SK-N-SH (cell line): Measurements from ENCODE around the gene INS. TPM values are rescaled to one million over a fixed set of nuclear protein-coding genes. Genes with fewer than 3 reads are reported as not detected.

ENCODE experiments used
- CTCF ChIA-PET: fragments of 300-600, 350-600 bp; formaldehyde crosslinking; extraction: SDS; loops from one replicate; lab custom pipeline; 2021; lab: Yijun Ruan, JAX
- POLR2A ChIA-PET: fragments of 350-600 bp; sonication (Branson Sonifier 250); formaldehyde crosslinking; extraction: SDS; loops from one replicate; lab custom pipeline; 2020; ENCODE audit warnings: antibody characterized with exemption, inconsistent platforms; lab: Yijun Ruan, JAX
- DNase-seq: peaks from one replicate; pipeline ENCODE4 v3.0.0; 2012
- H2AFZ ChIP-seq: fragments of 200-600 bp; sonication (generic); 2 replicates; pipeline ENCODE4 v1.8.1; 2016; ENCODE audit warnings: antibody characterized with exemption, mild to moderate bottlenecking, low read depth
- H3F3A ChIP-seq: fragments of 200-600 bp; sonication (generic); replicated peaks from 2 replicates; pipeline ENCODE3; 2016; ENCODE audit warnings: antibody characterized with exemption, mild to moderate bottlenecking; ENCODE audit not compliant: insufficient read depth
- H3K27ac ChIP-seq, 2 experiments: fragments of 200-500 bp in 1 of 2; fragments of 200-600 bp in 1 of 2; sonication (Bioruptor generic) in 1 of 2; sonication (generic), shearing (Covaris generic) in 1 of 2; 2 replicates each; pipeline versions ENCODE4 v1.5.1 to v1.6.1; 2014 to 2016; ENCODE audit warnings: low read depth in 2 of 2, inconsistent platforms in 1 of 2, low read length in 1 of 2, mild to moderate bottlenecking in 1 of 2, mixed read lengths in 1 of 2
- H3K27me3 ChIP-seq: fragments of 200-600 bp; sonication (generic), shearing (Covaris generic); 2 replicates; pipeline ENCODE4 v1.6.1; 2016; ENCODE audit warnings: mixed run types; ENCODE audit not compliant: insufficient read depth
- H3K36me3 ChIP-seq, 2 experiments: fragments of 200-500 bp in 1 of 2; fragments of 200-600 bp in 1 of 2; sonication (Bioruptor generic) in 1 of 2; sonication (generic) in 1 of 2; replicated peaks in 1 of 2; 2 replicates each; pipeline versions ENCODE3 to v1.5.1; 2014 to 2016; ENCODE audit warnings: low read length in 1 of 2, mild to moderate bottlenecking in 1 of 2; ENCODE audit not compliant: insufficient read depth in 2 of 2, control insufficient read depth in 1 of 2
- H3K4me1 ChIP-seq, 2 experiments: fragments of 200-500 bp in 1 of 2; fragments of 200-600 bp in 1 of 2; sonication (Bioruptor generic) in 1 of 2; sonication (generic), shearing (Covaris generic) in 1 of 2; 2 replicates each; pipeline versions ENCODE4 v1.5.1 to v1.6.1; 2014 to 2016; ENCODE audit warnings: low read depth in 1 of 2, low read length in 1 of 2, mixed run types in 1 of 2; ENCODE audit not compliant: insufficient read depth in 2 of 2, control insufficient read depth in 1 of 2
- H3K4me2 ChIP-seq: fragments of 200-600 bp; sonication (generic), shearing (Covaris generic); 2 replicates; pipeline ENCODE4 v1.6.1; 2017; ENCODE audit warnings: mixed run types
- H3K4me3 ChIP-seq, 2 experiments: fragments of 200-500 bp in 1 of 2; fragments of 200-600 bp in 1 of 2; sonication (Bioruptor generic) in 1 of 2; sonication (generic), shearing (Covaris generic) in 1 of 2; 2 replicates each; pipeline versions ENCODE4 v1.5.1 to v1.8.1; 2014 to 2016; ENCODE audit warnings: low read depth in 2 of 2, inconsistent platforms in 1 of 2, low read length in 1 of 2, mild to moderate bottlenecking in 1 of 2, mixed read lengths in 1 of 2, moderate library complexity in 1 of 2
- H3K79me2 ChIP-seq: fragments of 200-600 bp; sonication (generic); 2 replicates; pipeline ENCODE4 v1.8.1; 2017; ENCODE audit warnings: mild to moderate bottlenecking; ENCODE audit not compliant: insufficient read depth
- H3K9ac ChIP-seq: fragments of 200-600 bp; sonication (generic); 2 replicates; pipeline ENCODE4 v1.6.1; 2017; ENCODE audit warnings: mixed run types
- H3K9me2 ChIP-seq: fragments of 200-600 bp; sonication (generic); 2 replicates; pipeline ENCODE4 v1.6.1; 2017; ENCODE audit warnings: mixed run types
- H3K9me3 ChIP-seq: fragments of 200-600 bp; sonication (generic); 2 replicates; pipeline ENCODE4 v1.6.1; 2017; ENCODE audit warnings: mixed run types, mild to moderate bottlenecking, moderate library complexity
- H4K20me1 ChIP-seq: fragments of 200-600 bp; sonication (generic); 2 replicates; pipeline ENCODE4 v1.6.1; 2017; ENCODE audit warnings: mild to moderate bottlenecking, mixed run types; ENCODE audit not compliant: insufficient read depth
- CHD2 ChIP-seq: fragments of 150-350 bp; IDR thresholded peaks from 2 replicates; pipeline ENCODE4 v1.6.1; 2018; ENCODE audit warnings: low read length; ENCODE audit not compliant: partially characterized antibody
- GATA2 ChIP-seq: sonication (generic); formaldehyde crosslinking; IDR thresholded peaks from 2 replicates; pipeline ENCODE4 v1.5.0; 2020; ENCODE audit warnings: mild to moderate bottlenecking, missing genetic modification reagents
- IRF3 ChIP-seq: fragments of 150-350 bp; IDR thresholded peaks from 2 replicates; pipeline ENCODE4 v1.6.1; 2016; ENCODE audit warnings: mild to moderate bottlenecking, low read depth, low read length
- NRF1 ChIP-seq: IDR thresholded peaks from 2 replicates; pipeline ENCODE4 v1.6.1; 2012; ENCODE audit warnings: low read depth, mild to moderate bottlenecking, low read length
- PBX3 ChIP-seq: IDR thresholded peaks from 2 replicates; pipeline ENCODE4; 2012
- POLR2AphosphoS5 ChIP-seq: IDR thresholded peaks from 2 replicates; pipeline ENCODE4 v1.6.1; 2012; ENCODE audit warnings: low read depth, low read length
- RAD21 ChIP-seq: IDR thresholded peaks from 2 replicates; pipeline ENCODE4 v1.6.1; 2012; ENCODE audit warnings: mild to moderate bottlenecking, low read length
- RCOR1 ChIP-seq: fragments of 150-350 bp; IDR thresholded peaks from 2 replicates; pipeline ENCODE4 v1.6.1; 2017; ENCODE audit warnings: antibody characterized with exemption, low read length
- REST ChIP-seq: IDR thresholded peaks from 2 replicates; pipeline ENCODE4 v1.6.1; 2012; ENCODE audit warnings: mild to moderate bottlenecking, low read depth, low read length, moderate library complexity
- SMC3 ChIP-seq: IDR thresholded peaks from 2 replicates; pipeline ENCODE4 v1.6.1; 2012; ENCODE audit warnings: low read depth, low read length, improper control_type of control experiment
- WGBS: methylation state at CpG from one replicate; pipeline ENCODE4 v1.1.6; 2017; ENCODE audit warnings: low lambda C conversion rate; 5-methylcytosine and 5-hydroxymethylcytosine counted together
- polyA plus RNA-seq, 3 experiments: library from polyadenylated mRNA; depleted of rRNA; stranded (reverse); fragments of >200 nt; gene quantifications; 2 replicates each; pipeline ENCODE4 v1.2.3, GENCODE V29; 2012
- TF ChIP-seq, protein P1 (sequence below): fragments of 150-350 bp; IDR thresholded peaks from 2 replicates; pipeline ENCODE4 v1.6.1; 2017; ENCODE audit warnings: antibody characterized with exemption, low read length, low read depth, borderline replicate concordance

INS gene
- polyA plus RNA-seq, 1 of the 3 experiments (the other 2 are of a cell fraction): not detected

DNA sequence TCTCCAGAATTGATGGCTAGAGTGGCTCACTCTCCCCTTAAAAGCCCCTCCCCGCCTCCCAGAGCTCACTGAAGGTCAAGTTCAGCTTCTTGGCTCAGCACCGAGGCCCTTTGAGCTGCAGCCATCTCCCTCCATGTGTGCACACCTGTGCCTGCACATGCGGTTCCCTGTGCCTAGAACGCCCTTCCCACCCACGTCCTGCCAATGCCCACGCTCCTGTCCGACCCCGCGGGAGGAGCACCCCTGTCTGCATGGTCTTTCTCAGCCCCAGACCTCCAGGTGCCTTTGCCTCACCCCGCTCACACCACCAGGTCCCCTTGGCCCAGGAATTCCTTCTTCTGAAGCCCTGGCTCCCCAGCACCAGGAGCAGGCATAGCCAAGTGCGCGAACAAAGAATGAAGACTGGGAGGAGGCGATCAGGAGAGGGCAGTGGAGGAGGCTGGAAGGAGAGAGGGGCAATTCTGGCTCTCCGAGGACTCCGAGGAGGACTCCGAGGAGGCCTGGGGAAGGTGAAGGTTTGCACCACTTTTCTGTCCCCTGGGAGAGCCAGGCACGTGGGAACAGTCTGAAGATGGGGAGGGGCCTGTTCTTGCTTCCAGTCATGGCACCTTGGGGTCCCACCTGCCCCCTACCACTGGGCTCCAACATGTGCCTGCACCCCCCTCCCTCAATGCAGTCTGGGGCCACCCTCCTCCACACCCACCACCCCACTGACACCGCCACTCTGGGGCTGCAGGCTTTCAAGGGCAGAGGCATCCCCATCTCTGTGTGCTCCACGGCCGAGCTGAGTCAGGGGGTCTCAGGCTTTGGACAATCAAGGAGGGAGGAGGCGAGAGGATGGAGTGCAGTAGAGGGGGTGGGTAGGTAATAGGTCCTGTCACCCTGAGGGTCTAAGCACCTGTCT is 39.5 kb downstream of the INS start:
- Histone ChIP-seq H3K4me2 (no peak overlapping the region), H2AFZ (no peak overlapping the region), H3K9me2 (no peaks in the 10 kb centered on the region), H3K36me3 (no peaks in the 10 kb centered on the region), H3K79me2 (no peaks in the 10 kb centered on the region), H4K20me1 (no peaks in the 10 kb centered on the region), H3K4me3 (no peak overlapping the region), H3K27ac (no peak overlapping the region; a peak in 1 of 4 replicates), H3K27me3 (no peaks in the 10 kb centered on the region), H3F3A (no peaks in the 10 kb centered on the region), H3K4me1 (peaks cover 0 to 11% of the 10 kb centered on the region in 2 experiments; a peak in 1 of 4 replicates), H3K9ac (no peak overlapping the region), H3K9me3 (no peaks in the 10 kb centered on the region)
- TF ChIP-seq IRF3 (no peak), POLR2AphosphoS5 (no peak)
- TF ChIP-seq, protein P1, sequence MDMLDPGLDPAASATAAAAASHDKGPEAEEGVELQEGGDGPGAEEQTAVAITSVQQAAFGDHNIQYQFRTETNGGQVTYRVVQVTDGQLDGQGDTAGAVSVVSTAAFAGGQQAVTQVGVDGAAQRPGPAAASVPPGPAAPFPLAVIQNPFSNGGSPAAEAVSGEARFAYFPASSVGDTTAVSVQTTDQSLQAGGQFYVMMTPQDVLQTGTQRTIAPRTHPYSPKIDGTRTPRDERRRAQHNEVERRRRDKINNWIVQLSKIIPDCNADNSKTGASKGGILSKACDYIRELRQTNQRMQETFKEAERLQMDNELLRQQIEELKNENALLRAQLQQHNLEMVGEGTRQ: no peak
- DNase-seq: peak; percentile 37
- ChIA-PET CTCF (interaction anchor here (0.9 to 2.4 kb wide), 11 partner anchors 12 to 469 kb away, joined by 3 to 33 read pairs (median 4); partner anchors contain the start of gene IGF2), POLR2A (interaction anchor here (1.0 to 1.6 kb wide), 2 partner anchors 15 to 28 kb away, joined by 5 to 6 read pairs; no protein-coding TSS in a partner anchor)
- 55% methylated on average over 18 of the region's 21 CpGs for WGBS

GRCh38 chr11:2120359-2121100 is 40.5 kb downstream of the INS start:
- H3K79me2 ChIP-seq: no peaks in the 10 kb centered on the region
- ChIA-PET POLR2A (interaction anchor here (1.0 to 1.6 kb wide), 2 partner anchors 16 to 27 kb away, joined by 5 to 6 read pairs; no protein-coding TSS in a partner anchor), CTCF (interaction anchor here (0.9 to 2.4 kb wide), 13 partner anchors 11 to 468 kb away, joined by 3 to 33 read pairs (median 4); partner anchors contain the start of gene IGF2)
- H3K4me2 ChIP-seq: no peak overlapping the region
- H3K9ac ChIP-seq: no peak overlapping the region
- peak overlapping the region in 1 of 2 experiments; percentile 43; a peak in 1 of 4 replicates for H3K27ac ChIP-seq
- H3K36me3 ChIP-seq: no peaks in the 10 kb centered on the region
- H3K9me2 ChIP-seq: no peaks in the 10 kb centered on the region
- H3F3A ChIP-seq: no peaks in the 10 kb centered on the region
- no peak overlapping the region for H2AFZ ChIP-seq
- H3K27me3 ChIP-seq: no peaks in the 10 kb centered on the region
- H4K20me1 ChIP-seq: no peaks in the 10 kb centered on the region
- WGBS: 46% methylated on average over 14 of the region's 23 CpGs
- no peak for TF ChIP-seq REST
- peak; percentile 72 for TF ChIP-seq GATA2 (CRISPR knock-in tag)
- peak; percentile 63; the same call in 1 of the 2 replicates for TF ChIP-seq RCOR1
- TF ChIP-seq IRF3: no peak
- peak; percentile 5; the same call in 1 of the 2 replicates for TF ChIP-seq SMC3
- peak; percentile 10; the same call in 1 of the 2 replicates for TF ChIP-seq RAD21
- TF ChIP-seq NRF1: no peak
- TF ChIP-seq PBX3: no peak
- peak; percentile 42 for TF ChIP-seq CHD2
- no peaks in the 10 kb centered on the region for H3K9me3 ChIP-seq
- H3K4me3 ChIP-seq: no peak overlapping the region
- DNase-seq: peak; percentile 92
- H3K4me1 ChIP-seq: peaks cover 0 to 11% of the 10 kb centered on the region in 2 experiments; a peak in 1 of 4 replicates
